ENCODE measurements around the gene CEACAM20.
A peak's percentile ranks its signal among the peaks of the same experiment; 100 is the strongest.
"Not testable (repeated sequence)": the region's sequence is repeated elsewhere in the genome, so short reads cannot be mapped to it uniquely, and the experiment has no call there.

Gene CEACAM20

GRCh38 chr19:44557933-44558332 lies 28.5 kb upstream of the CEACAM20 start:
- Mint-ChIP-seq H3K4me3 (no peak overlapping the region), H3K4me1 (ENCODE audit: low read depth) (no peaks in the 10 kb centered on the region), H3K9me3 (ENCODE audit: low read depth) (peaks cover 7% of the 10 kb centered on the region), H3K36me3 (peaks cover 4% of the 10 kb centered on the region), H3K27me3 (peaks cover 18% of the 10 kb centered on the region), H3K27ac (no peak overlapping the region)

- no peak overlapping the region for H3K4me3 Mint-ChIP-seq
- H3K27me3 Mint-ChIP-seq: peaks cover 19% of the 10 kb centered on the region
- no peak overlapping the region for H3K27ac Mint-ChIP-seq
- H3K36me3 Mint-ChIP-seq: peaks cover 6% of the 10 kb centered on the region
- H3K9me3 Mint-ChIP-seq (ENCODE audit: low read depth): peaks cover 7% of the 10 kb centered on the region
- no peaks in the 10 kb centered on the region for H3K4me1 Mint-ChIP-seq (ENCODE audit: low read depth)
These were observed 25.3 kb upstream of the CEACAM20 start for GRCh38 chr19:44554641-44555246.

GRCh38 chr19:44553478-44554171 lies 24.1 kb upstream of the CEACAM20 start:
- Mint-ChIP-seq H3K36me3 (peaks cover 6% of the 10 kb centered on the region), H3K27me3 (peaks cover 19% of the 10 kb centered on the region), H3K4me1 (ENCODE audit: low read depth) (no peaks in the 10 kb centered on the region), H3K27ac (no peak overlapping the region), H3K9me3 (ENCODE audit: low read depth) (peaks cover 7% of the 10 kb centered on the region), H3K4me3 (no peak overlapping the region)

GRCh38 chr19:44552324-44552723 lies 22.8 kb upstream of the CEACAM20 start:
- peaks cover 6% of the 10 kb centered on the region for H3K36me3 Mint-ChIP-seq
- H3K27me3 Mint-ChIP-seq: peaks cover 19% of the 10 kb centered on the region
- H3K4me3 Mint-ChIP-seq: no peak overlapping the region
- peaks cover 7% of the 10 kb centered on the region for H3K9me3 Mint-ChIP-seq (ENCODE audit: low read depth)
- H3K27ac Mint-ChIP-seq: no peak overlapping the region
- H3K4me1 Mint-ChIP-seq (ENCODE audit: low read depth): no peaks in the 10 kb centered on the region

GRCh38 chr19:44551850-44552249 lies 22.4 kb upstream of the CEACAM20 start:
- H3K4me3 Mint-ChIP-seq: no peak overlapping the region
- H3K27me3 Mint-ChIP-seq: peaks cover 19% of the 10 kb centered on the region
- H3K27ac Mint-ChIP-seq: no peak overlapping the region
- peaks cover 7% of the 10 kb centered on the region for H3K9me3 Mint-ChIP-seq (ENCODE audit: low read depth)
- peaks cover 6% of the 10 kb centered on the region for H3K36me3 Mint-ChIP-seq
- H3K4me1 Mint-ChIP-seq (ENCODE audit: low read depth): no peaks in the 10 kb centered on the region

GRCh38 chr19:44550976-44551375 lies 21.5 kb upstream of the CEACAM20 start:
- H3K4me1 Mint-ChIP-seq (ENCODE audit: low read depth); H3K27ac Mint-ChIP-seq; H3K36me3 Mint-ChIP-seq; H3K4me3 Mint-ChIP-seq; H3K9me3 Mint-ChIP-seq (ENCODE audit: low read depth): not testable (repeated sequence)
- H3K27me3 Mint-ChIP-seq: peaks cover 14% of the 10 kb centered on the region

GRCh38 chr19:44549507-44549906 lies 20.0 kb upstream of the CEACAM20 start:
- no peak overlapping the region for H3K4me3 Mint-ChIP-seq
- H3K36me3 Mint-ChIP-seq: peaks cover 5% of the 10 kb centered on the region
- H3K27ac Mint-ChIP-seq: no peak overlapping the region
- peaks cover 10% of the 10 kb centered on the region for H3K9me3 Mint-ChIP-seq (ENCODE audit: low read depth)
- peaks cover 15% of the 10 kb centered on the region for H3K27me3 Mint-ChIP-seq
- H3K4me1 Mint-ChIP-seq (ENCODE audit: low read depth): no peaks in the 10 kb centered on the region

GRCh38 chr19:44548736-44549135 lies 19.3 kb upstream of the CEACAM20 start:
- H3K27me3 Mint-ChIP-seq: peaks cover 17% of the 10 kb centered on the region
- no peak overlapping the region for H3K27ac Mint-ChIP-seq
- H3K4me3 Mint-ChIP-seq: no peak overlapping the region
- peaks cover 4% of the 10 kb centered on the region for H3K36me3 Mint-ChIP-seq
- H3K9me3 Mint-ChIP-seq (ENCODE audit: low read depth): peaks cover 13% of the 10 kb centered on the region
- no peaks in the 10 kb centered on the region for H3K4me1 Mint-ChIP-seq (ENCODE audit: low read depth)

GRCh38 chr19:44544031-44544430 lies 14.6 kb upstream of the CEACAM20 start:
- H3K27ac Mint-ChIP-seq: no peak overlapping the region
- H3K9me3 Mint-ChIP-seq (ENCODE audit: low read depth): peaks cover 7% of the 10 kb centered on the region
- no peak overlapping the region for H3K4me3 Mint-ChIP-seq
- H3K36me3 Mint-ChIP-seq: no peaks in the 10 kb centered on the region
- peaks cover 20% of the 10 kb centered on the region for H3K27me3 Mint-ChIP-seq
- no peaks in the 10 kb centered on the region for H3K4me1 Mint-ChIP-seq (ENCODE audit: low read depth)

- Mint-ChIP-seq H3K4me1 (ENCODE audit: low read depth) (no peaks in the 10 kb centered on the region), H3K36me3 (no peaks in the 10 kb centered on the region), H3K4me3 (no peak overlapping the region), H3K9me3 (ENCODE audit: low read depth) (peaks cover 7% of the 10 kb centered on the region), H3K27me3 (peaks cover 22% of the 10 kb centered on the region), H3K27ac (no peak overlapping the region)
These were observed 13.2 kb upstream of the CEACAM20 start for GRCh38 chr19:44542671-44543070.

- Mint-ChIP-seq H3K27me3 (peaks cover 24% of the 10 kb centered on the region), H3K4me3 (no peak overlapping the region), H3K36me3 (no peaks in the 10 kb centered on the region), H3K4me1 (ENCODE audit: low read depth) (no peaks in the 10 kb centered on the region), H3K27ac (no peak overlapping the region), H3K9me3 (ENCODE audit: low read depth) (peaks cover 13% of the 10 kb centered on the region)
These were observed 11.3 kb upstream of the CEACAM20 start for GRCh38 chr19:44540736-44541135.

GRCh38 chr19:44539991-44540390 lies 10.5 kb upstream of the CEACAM20 start:
- H3K27ac Mint-ChIP-seq: no peak overlapping the region
- peaks cover 18% of the 10 kb centered on the region for H3K9me3 Mint-ChIP-seq (ENCODE audit: low read depth)
- H3K27me3 Mint-ChIP-seq: peaks cover 24% of the 10 kb centered on the region
- no peaks in the 10 kb centered on the region for H3K36me3 Mint-ChIP-seq
- H3K4me1 Mint-ChIP-seq (ENCODE audit: low read depth): no peaks in the 10 kb centered on the region
- H3K4me3 Mint-ChIP-seq: no peak overlapping the region

GRCh38 chr19:44539236-44539826 lies 9.9 kb upstream of the CEACAM20 start:
- H3K36me3 Mint-ChIP-seq: no peaks in the 10 kb centered on the region
- no peak overlapping the region for H3K4me3 Mint-ChIP-seq
- no peaks in the 10 kb centered on the region for H3K4me1 Mint-ChIP-seq (ENCODE audit: low read depth)
- H3K9me3 Mint-ChIP-seq (ENCODE audit: low read depth): peaks cover 13% of the 10 kb centered on the region
- H3K27me3 Mint-ChIP-seq: peaks cover 20% of the 10 kb centered on the region
- no peak overlapping the region for H3K27ac Mint-ChIP-seq

- Mint-ChIP-seq H3K27me3 (peaks cover 18% of the 10 kb centered on the region), H3K9me3 (ENCODE audit: low read depth) (peaks cover 15% of the 10 kb centered on the region)
- not testable (repeated sequence) for H3K4me3 Mint-ChIP-seq; H3K4me1 Mint-ChIP-seq (ENCODE audit: low read depth); H3K27ac Mint-ChIP-seq; H3K36me3 Mint-ChIP-seq
These were observed 5.9 kb upstream of the CEACAM20 start for GRCh38 chr19:44535361-44535760.

GRCh38 chr19:44532819-44533218 lies 3.3 kb upstream of the CEACAM20 start:
- H3K36me3 Mint-ChIP-seq: no peaks in the 10 kb centered on the region

More at GRCh38 chr19:44532819-44533218, 3.3 kb upstream of the CEACAM20 start:
- Mint-ChIP-seq H3K4me3 (no peak overlapping the region), H3K27ac (peak overlapping the region; percentile 50), H3K4me1 (ENCODE audit: low read depth) (no peaks in the 10 kb centered on the region), H3K9me3 (ENCODE audit: low read depth) (peaks cover 15% of the 10 kb centered on the region), H3K27me3 (peaks cover 17% of the 10 kb centered on the region)
